ENCODE data around the gene LCTL. TPM values are rescaled to one million over a fixed set of nuclear protein-coding genes. Genes with fewer than 3 reads are reported as not detected.
"Not testable (repeated sequence)": the region's sequence is repeated elsewhere in the genome, so short reads cannot be mapped to it uniquely, and the experiment has no call there.

LCTL gene
- total RNA-seq, 1 experiment from 2014 or later, result not detected

GRCh38 chr15:66591322-66591862 lies 25.6 kb upstream of the LCTL start:
- no peak for DNase-seq (ENCODE audit: low spot score)

GRCh38 chr15:66590435-66590834 lies 24.6 kb upstream of the LCTL start:
- no peak for DNase-seq (ENCODE audit: low spot score)

DNA sequence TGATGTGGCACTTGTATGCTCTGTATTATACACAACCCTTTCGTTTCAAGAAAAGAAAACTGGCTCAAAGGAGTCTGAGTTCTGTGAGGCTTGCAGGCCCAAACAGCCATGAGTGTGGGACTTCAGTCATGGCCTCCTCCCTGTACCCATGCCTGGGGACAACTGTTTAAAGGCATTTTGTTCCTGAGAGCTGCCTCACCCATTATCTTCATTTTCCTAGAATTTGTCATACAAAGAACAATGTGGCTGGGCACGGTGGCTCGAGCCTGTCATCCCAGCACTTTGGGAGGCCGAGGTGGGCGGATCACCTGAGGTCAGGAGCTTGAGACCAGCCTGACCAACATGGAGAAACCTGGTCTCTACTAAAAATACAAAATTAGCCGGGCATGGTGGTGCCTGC lies 23.6 kb upstream of the LCTL start:
- DNase-seq (ENCODE audit: low spot score), result not testable (repeated sequence)

DNA sequence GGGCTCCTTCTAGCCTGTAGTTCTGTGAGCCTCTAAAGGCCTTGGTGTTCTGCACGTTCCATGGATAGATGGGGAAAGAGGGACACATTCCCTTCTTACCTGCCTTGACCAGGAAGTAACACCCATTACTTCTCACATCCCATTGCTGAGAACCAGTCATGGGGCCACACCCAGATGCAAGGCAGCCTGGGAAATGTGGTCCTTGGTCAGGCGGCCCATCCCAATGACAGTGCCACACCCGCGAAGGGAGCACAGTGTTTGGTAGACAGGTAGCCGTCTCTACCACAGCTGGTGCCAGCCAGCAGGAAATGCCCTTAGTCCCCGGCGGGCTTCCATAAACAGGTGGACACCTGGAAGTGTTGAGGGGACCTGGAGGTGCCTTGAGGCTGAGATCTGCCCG lies 23.2 kb upstream of the LCTL start:
- DNase-seq (ENCODE audit: low spot score), result no peak

DNA sequence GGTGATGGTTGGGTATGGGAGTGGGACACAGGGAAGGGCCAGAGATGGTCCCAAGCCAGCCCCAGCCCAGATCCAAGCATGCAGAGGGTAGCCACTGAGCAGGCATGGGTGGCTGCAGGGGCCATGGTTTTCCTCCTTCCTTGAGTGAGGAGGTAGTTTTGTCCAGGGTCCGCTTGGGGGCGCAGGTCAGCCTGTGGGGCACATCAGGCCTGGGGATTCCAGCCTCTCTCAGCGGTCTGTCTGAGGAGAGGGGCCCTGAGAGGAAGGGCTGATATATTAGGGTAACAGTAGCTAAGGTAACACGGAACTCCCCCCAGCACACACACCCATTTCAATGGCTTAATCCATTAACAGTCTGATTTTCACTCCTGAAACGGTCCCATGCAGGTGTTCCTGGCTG lies 22.7 kb upstream of the LCTL start:
- no peak for DNase-seq (ENCODE audit: low spot score)

GRCh38 chr15:66587749-66588148 lies 22.0 kb upstream of the LCTL start:
- no peak for DNase-seq (ENCODE audit: low spot score)

- DNase-seq (ENCODE audit: low spot score), result no peak
Observed at GRCh38 chr15:66587020-66587419, 21.2 kb upstream of the LCTL start.

- no peak for DNase-seq (ENCODE audit: low spot score)
Observed at GRCh38 chr15:66586155-66586976, 20.6 kb upstream of the LCTL start.

- DNase-seq (ENCODE audit: low spot score), result peak; percentile 79
Observed at GRCh38 chr15:66581972-66582537, 16.3 kb upstream of the LCTL start.

GRCh38 chr15:66580643-66581042 lies 14.8 kb upstream of the LCTL start:
- DNase-seq (ENCODE audit: low spot score), result no peak

- no peak for DNase-seq (ENCODE audit: low spot score)
Observed at GRCh38 chr15:66578286-66578875, 12.6 kb upstream of the LCTL start.

- DNase-seq (ENCODE audit: low spot score), result no peak
Observed at GRCh38 chr15:66574596-66574950, 8.8 kb upstream of the LCTL start.

- DNase-seq (ENCODE audit: low spot score), result no peak
Observed at GRCh38 chr15:66573719-66574595, 8.2 kb upstream of the LCTL start.

GRCh38 chr15:66573348-66573718 lies 7.5 kb upstream of the LCTL start:
- DNase-seq (ENCODE audit: low spot score), result no peak

GRCh38 chr15:66572146-66572545 lies 6.3 kb upstream of the LCTL start:
- no peak for DNase-seq (ENCODE audit: low spot score)

- no peak for DNase-seq (ENCODE audit: low spot score)
Observed at GRCh38 chr15:66570842-66571478, 5.2 kb upstream of the LCTL start.

- DNase-seq (ENCODE audit: low spot score), result no peak
Observed at GRCh38 chr15:66570327-66570726, 4.5 kb upstream of the LCTL start.

DNA sequence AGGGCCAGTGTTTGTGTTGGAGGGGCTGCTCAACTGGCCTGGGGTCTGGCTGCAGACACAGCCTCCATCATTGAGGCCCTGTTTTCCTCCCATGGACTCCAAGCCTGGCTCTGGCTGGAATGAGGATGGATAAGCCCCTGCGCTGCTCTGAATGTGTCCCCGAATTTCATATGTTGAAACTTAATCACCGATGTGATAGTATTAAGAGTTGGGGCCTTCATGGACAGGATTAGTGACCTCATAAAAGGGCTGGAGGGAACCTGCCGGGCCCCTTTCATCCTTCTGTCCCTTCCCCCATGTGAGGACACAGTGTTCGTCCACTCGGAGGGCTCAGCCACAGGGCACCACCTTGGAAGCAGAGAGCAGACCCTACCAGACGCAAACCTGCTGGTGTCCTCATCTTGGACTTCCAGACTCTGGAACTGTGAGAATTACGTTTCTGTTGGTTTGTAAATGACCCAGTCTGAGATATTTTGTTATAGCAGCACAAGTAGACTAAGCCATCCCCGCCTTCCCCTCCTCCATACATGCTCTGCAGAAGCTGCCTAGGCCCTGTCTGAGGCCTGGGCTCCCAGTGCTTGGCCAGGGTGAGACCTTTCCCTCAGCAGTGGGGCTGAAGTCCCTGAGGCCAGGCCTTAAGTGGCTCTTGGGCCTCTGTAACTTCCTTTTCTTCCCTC lies 3.8 kb upstream of the LCTL start:
- DNase-seq (ENCODE audit: low spot score), result no peak

GRCh38 chr15:66567897-66568296 lies 2.1 kb upstream of the LCTL start:
- no peak for DNase-seq (ENCODE audit: low spot score)

- peak; percentile 87 for DNase-seq (ENCODE audit: low spot score)
Observed at GRCh38 chr15:66566963-66567531, 1.2 kb upstream of the LCTL start.
